HUES64 (cell line): ENCODE measurements around the gene ATXN7L3. TPM values are rescaled to one million over a fixed set of nuclear protein-coding genes. Genes with fewer than 3 reads are reported as not detected.
"Not testable (repeated sequence)": the region's sequence is repeated elsewhere in the genome, so short reads cannot be mapped to it uniquely, and the experiment has no call there.

ENCODE experiments used
- H3K27ac ChIP-seq: 2 replicates; pipeline ENCODE4 v1.7.0; 2013; ENCODE audit warnings: low read depth, low read length, inconsistent platforms
- H3K27me3 ChIP-seq: 2 replicates; pipeline ENCODE4 v1.6.1; 2013; ENCODE audit warnings: mild to moderate bottlenecking, low read length; ENCODE audit not compliant: insufficient read depth
- H3K36me3 ChIP-seq: 2 replicates; pipeline ENCODE4 v1.6.1; 2013; ENCODE audit warnings: mild to moderate bottlenecking, low read length; ENCODE audit not compliant: insufficient read depth
- H3K4me1 ChIP-seq: 2 replicates; pipeline ENCODE4 v1.6.1; 2013; ENCODE audit warnings: mild to moderate bottlenecking, low read length, moderate library complexity; ENCODE audit not compliant: insufficient read depth
- H3K4me3 ChIP-seq: 2 replicates; pipeline ENCODE4 v1.5.1; 2013; ENCODE audit warnings: mild to moderate bottlenecking, low read length, moderate library complexity
- H3K9ac ChIP-seq: 2 replicates; pipeline ENCODE4 v1.6.1; 2013; ENCODE audit warnings: mild to moderate bottlenecking, low read depth, low read length
- H3K9me3 ChIP-seq: 2 replicates; pipeline ENCODE4 v1.6.1; 2013; ENCODE audit warnings: low read depth, low read length; ENCODE audit not compliant: insufficient read depth
- WGBS: fragments of 150-250, 120-280 bp; methylation state at CpG from one replicate; pipeline ENCODE4 v1.1.7; 2013; ENCODE audit warnings: missing lambda C conversion rate; 5-methylcytosine and 5-hydroxymethylcytosine counted together
- polyA plus RNA-seq, 2 experiments: library from polyadenylated mRNA; stranded (reverse); fragments of 50-300 nt; gene quantifications; one replicate each; pipeline ENCODE4 v1.2.3, GENCODE V29; 2013

The ATXN7L3 gene, protein sequence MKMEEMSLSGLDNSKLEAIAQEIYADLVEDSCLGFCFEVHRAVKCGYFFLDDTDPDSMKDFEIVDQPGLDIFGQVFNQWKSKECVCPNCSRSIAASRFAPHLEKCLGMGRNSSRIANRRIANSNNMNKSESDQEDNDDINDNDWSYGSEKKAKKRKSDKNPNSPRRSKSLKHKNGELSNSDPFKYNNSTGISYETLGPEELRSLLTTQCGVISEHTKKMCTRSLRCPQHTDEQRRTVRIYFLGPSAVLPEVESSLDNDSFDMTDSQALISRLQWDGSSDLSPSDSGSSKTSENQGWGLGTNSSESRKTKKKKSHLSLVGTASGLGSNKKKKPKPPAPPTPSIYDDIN
- polyA plus RNA-seq (2013, experiment 1 of 2) = 63.7 TPM
- polyA plus RNA-seq (2013, experiment 2 of 2) = 69.1 TPM

DNA sequence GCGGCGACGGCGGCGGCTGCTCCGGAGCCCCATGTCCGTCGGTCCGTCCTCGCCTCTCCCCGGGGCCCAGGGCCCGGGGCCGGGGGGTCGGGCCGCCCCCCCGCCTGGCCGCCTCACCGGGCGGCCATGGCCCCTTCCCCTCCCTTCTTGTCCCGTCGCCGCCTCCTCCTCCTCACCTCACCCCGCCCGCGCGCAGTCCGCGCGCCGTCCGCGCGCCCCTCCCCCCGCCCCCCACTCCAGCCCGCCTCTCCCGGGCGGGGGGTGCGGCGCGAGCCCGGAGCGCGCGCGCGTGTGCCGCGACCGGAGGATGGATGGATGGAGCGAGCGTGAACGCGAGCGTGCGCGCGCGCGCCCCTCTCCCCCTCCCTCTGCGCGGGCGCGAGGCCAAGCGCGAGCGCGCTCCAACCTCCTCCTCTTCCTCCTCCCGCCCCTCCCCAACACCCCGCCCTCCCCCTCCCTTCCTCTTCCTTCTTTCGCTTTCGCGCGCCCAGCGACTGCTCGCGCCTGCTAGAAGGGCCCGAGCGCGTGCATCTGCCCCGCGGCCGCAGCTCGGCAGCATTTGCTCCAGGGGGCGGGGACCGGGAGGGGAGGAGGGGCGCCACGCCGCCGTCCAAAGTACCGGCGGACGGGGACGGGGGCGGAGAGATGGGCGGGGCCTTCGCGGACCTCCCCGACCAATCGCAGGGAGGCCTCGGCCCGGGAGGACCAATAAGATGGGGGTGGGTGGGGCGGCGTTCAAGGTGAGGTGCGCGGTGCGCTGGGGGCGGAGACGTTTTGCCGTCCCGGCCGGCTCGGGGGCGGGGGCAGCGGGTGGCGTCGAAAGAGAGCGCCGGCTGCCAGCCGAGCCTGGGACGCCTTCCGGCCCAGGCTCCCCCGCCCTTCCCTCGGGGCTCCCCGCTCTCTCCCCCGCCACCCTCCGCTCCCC lies at the start of gene ATXN7L3:
ATXN7L3 (minus strand) TSS at position 332 of the 925 bp plus-strand sequence. CDS start 1,814 bp downstream, outside the sequence.
- H3K9ac ChIP-seq = peak within 1 kb of the TSS; percentile 87
- peak within 1 kb of the TSS; percentile 93 for H3K27ac ChIP-seq
- WGBS = under 1% methylated on average over 95 of the region's 126 CpGs
- H3K4me1 ChIP-seq = peaks cover 13% of the 10 kb centered on the region
- H3K9me3 ChIP-seq = no peaks in the 10 kb centered on the region
- peak within 1 kb of the TSS; percentile 85 for H3K4me3 ChIP-seq
- peaks cover 30% of the 10 kb centered on the region for H3K36me3 ChIP-seq
- no peaks in the 10 kb centered on the region for H3K27me3 ChIP-seq

DNA sequence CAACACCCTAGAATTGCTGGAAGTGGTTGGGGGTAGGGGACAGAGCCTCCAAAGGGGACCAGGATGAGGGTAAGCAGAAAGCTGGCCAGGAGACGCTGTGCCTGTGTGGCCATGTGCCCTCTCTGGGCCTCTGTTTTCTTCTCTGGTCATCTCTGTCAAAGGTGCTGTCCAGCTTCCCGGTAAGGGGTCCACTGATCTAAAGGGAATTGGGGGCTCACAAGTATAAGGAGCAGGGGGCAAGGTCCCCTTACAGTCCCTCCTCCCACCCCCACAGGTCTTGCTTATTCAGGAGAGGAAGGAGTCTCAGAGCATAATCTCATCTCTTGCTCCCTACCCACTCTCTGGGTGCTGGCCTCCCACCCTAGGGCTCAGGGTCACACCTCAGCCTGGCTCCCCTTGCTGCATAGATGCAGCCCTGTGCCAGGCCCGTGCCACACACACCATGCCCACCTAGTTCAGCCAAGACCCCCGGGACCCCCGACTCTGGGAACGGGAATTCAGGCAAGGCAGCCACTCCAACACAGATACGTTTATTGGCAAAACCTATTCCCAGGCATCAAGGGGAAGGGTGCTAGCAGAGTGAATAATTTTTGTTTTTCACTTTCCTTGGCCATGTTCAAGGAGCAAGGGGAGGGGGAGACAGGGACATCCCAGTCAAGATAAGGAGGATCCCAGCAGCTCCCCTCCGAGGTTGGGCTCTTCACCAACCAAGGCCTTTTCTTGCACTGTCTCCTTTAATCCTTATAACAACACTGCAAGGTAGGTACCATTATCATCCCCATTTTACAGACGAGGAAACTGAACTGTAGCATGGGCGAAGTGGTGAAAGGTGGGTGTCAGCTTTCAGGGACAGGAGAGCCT lies 48.4 kb upstream of the ATXN7L3 start:
- no peaks in the 10 kb centered on the region for H3K36me3 ChIP-seq
- WGBS = 92% methylated on average over 10 of the region's 10 CpGs
- no peaks in the 10 kb centered on the region for H3K4me1 ChIP-seq
- H3K27me3 ChIP-seq = no peaks in the 10 kb centered on the region
- H3K9ac ChIP-seq = no peak overlapping the region
- H3K9me3 ChIP-seq = no peaks in the 10 kb centered on the region
- no peak overlapping the region for H3K4me3 ChIP-seq
- H3K27ac ChIP-seq = no peak overlapping the region

DNA sequence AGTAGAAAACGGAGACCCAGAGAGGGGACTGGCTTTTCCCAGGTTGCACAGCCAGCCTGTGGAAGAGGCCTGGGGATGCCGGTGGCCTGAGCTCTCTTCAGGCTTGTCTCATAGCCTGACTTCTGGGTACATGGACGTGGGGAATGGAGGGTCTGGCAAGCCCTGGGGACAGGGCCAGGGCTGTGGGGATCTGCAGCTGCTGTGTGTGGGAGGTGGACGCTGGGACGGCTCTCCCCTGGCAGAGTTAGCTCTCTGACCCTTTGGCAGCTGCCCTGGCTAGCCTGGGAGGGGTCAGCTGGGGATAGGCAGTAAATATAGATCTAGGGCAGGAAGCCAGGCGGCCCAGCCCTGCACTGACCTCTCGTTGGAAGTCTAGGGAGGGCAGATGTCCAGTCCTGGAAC lies 47.8 kb upstream of the ATXN7L3 start:
- no peak overlapping the region for H3K27ac ChIP-seq
- H3K4me1 ChIP-seq = no peaks in the 10 kb centered on the region
- H3K9me3 ChIP-seq = no peaks in the 10 kb centered on the region
- H3K27me3 ChIP-seq = no peaks in the 10 kb centered on the region
- no peak overlapping the region for H3K4me3 ChIP-seq
- H3K36me3 ChIP-seq = no peaks in the 10 kb centered on the region
- no peak overlapping the region for H3K9ac ChIP-seq
- 87% methylated on average over 7 of the region's 7 CpGs for WGBS

DNA sequence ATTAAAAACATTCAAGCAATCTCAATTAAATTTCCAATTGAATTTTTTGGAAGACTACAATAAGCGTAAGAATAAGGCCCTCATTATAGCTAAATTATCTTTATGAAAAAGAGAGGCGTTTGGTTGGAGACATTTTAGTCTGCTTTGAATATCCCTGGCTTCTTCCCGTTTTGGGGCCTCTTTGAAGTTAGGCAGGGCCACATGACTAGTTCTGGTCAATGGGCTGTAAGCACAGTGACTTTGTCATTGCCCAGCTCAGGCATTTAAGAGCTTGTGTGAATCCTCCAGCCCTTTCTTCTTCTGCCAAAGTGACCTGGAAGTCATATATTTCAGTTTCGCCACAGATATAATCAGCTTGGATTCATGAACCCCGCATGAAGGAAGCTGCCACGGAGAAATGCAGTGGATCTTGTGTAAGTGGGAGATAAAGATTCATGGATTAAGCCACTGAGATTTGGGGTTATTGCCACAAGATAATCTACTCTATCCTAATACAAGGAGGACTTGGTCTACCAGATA lies 41.5 kb upstream of the ATXN7L3 start:
- Histone ChIP-seq H3K4me3 (no peak overlapping the region), H3K27me3 (no peaks in the 10 kb centered on the region), H3K27ac (no peak overlapping the region), H3K9ac (no peak overlapping the region), H3K4me1 (no peaks in the 10 kb centered on the region), H3K36me3 (no peaks in the 10 kb centered on the region), H3K9me3 (no peaks in the 10 kb centered on the region)
- 84% methylated on average over 5 of the region's 6 CpGs for WGBS

DNA sequence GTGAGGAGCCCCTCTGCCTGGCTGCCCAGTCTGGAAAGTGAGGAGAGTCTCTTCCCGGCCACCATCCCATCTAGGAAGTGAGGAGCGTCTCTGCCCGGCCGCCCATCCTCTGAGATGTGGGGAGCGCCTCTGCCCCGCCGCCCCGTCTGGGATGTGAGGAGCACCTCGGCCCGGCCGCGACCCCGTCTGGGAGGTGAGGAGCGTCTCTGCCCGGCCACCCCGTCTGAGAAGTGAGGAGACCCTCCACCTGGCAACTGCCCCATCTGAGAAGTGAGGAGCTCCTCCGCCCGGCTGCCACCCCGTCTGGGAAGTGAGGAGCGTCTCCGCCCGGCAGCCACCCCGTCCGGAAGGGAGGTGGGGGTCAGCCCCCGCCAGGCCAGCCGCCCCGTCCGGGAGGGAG lies 38.2 kb upstream of the ATXN7L3 start:
- WGBS = 93% methylated on average over 20 of the region's 28 CpGs
- not testable (repeated sequence) for H3K9me3 ChIP-seq, H3K4me3 ChIP-seq

DNA sequence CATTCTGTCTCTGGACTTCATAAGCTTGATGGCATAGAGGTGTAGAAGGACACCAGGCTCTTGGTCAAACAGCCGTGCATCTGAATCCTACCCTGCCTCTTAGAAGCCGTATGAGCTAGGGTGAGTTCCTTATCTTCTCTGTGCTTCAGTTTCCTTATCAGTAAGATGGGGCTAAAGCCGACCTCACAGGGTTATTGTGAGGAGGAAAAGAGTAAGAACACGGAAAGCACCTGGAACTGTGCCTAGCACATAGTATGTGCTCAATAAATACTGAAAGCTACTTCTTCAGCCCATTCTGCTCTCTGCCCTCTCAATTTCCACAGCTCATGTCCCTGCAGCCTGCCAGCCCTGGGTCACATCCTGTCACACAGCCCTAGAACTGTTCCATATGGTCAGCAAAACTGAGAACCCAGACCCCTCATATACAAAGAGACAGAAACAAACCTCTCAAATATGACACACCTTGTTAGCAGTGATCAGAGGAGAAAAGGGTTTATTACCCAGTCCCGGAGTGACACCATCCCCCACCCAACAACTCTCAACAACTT lies 36.8 kb upstream of the ATXN7L3 start:
- H3K9ac ChIP-seq = no peak overlapping the region
- H3K27ac ChIP-seq = no peak overlapping the region
- 84% methylated on average over 4 of the region's 5 CpGs for WGBS
- H3K9me3 ChIP-seq = no peaks in the 10 kb centered on the region
- no peak overlapping the region for H3K4me3 ChIP-seq
- no peaks in the 10 kb centered on the region for H3K4me1 ChIP-seq
- H3K27me3 ChIP-seq = no peaks in the 10 kb centered on the region
- H3K36me3 ChIP-seq = no peaks in the 10 kb centered on the region

More for the DNA sequence above, 38.2 kb upstream of the ATXN7L3 start:
- H3K9ac ChIP-seq, H3K4me1 ChIP-seq, H3K27me3 ChIP-seq, H3K36me3 ChIP-seq, H3K27ac ChIP-seq: not testable (repeated sequence)

DNA sequence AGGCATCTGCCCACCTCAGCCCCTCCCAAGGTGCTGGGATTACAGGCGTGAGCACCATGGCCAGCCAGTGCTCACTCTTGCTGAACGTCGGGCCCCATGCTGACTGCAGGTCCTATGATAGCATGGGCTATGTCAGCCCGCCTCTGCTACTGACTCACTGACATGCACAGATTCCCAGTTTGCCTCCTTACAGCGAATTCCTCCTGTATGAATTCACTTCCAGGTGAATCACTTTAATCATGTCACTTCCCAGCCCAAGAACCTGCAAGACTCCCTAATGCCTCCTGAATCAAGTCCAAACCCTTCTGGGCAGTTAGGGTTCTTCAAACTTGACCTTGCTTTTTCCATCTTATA lies 35.9 kb upstream of the ATXN7L3 start:
- H3K36me3 ChIP-seq = no peaks in the 10 kb centered on the region
- no peaks in the 10 kb centered on the region for H3K4me1 ChIP-seq
- 72% methylated on average over 5 of the region's 5 CpGs for WGBS
- H3K9me3 ChIP-seq = no peaks in the 10 kb centered on the region
- H3K9ac ChIP-seq = no peak overlapping the region
- H3K27ac ChIP-seq = no peak overlapping the region
- H3K27me3 ChIP-seq = no peaks in the 10 kb centered on the region
- H3K4me3 ChIP-seq = no peak overlapping the region

DNA sequence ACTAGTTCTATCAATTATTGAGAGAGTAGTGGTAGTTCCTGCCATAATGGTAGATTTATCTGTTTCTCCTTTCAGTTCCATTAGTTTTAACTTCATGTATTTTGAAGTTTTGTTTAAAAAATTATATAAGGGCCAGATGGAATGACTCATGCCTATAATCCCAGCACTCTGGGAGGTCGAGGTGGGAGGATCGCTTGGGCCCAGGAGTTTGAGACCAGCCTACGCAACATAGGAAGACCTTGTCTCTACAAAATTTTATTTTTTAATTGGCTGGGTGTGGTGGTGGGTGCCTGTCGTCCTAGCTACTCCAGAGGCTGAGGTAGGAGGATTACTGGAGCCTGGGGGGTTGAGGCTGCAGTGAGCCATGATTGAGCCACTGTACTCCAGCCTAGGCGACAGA lies 33.9 kb upstream of the ATXN7L3 start:
- no peak overlapping the region for H3K27ac ChIP-seq
- H3K9me3 ChIP-seq = no peaks in the 10 kb centered on the region
- H3K4me3 ChIP-seq = no peak overlapping the region
- H3K36me3 ChIP-seq = no peaks in the 10 kb centered on the region
- WGBS = 90% methylated on average over 4 of the region's 5 CpGs
- H3K27me3 ChIP-seq = no peaks in the 10 kb centered on the region
- no peak overlapping the region for H3K9ac ChIP-seq
- H3K4me1 ChIP-seq = no peaks in the 10 kb centered on the region

DNA sequence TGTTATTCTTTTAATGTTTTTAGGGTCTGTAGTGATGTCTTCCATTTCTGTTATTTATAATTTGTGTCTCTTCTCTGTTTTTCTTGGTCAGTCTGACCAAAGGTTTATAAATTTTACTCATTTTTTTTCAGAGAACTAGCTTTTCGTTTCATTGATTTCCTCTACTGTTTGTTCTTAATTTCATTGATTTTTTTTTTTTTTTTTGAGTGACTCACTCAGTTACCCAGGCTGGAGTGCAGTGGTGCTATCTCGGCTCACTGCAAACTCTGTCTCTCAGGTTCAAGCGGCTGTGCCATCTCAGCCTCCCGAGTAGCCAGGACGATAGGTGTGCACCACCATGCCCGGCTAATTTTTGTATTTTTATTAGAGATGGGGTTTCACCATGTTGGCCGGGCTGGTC lies 32.4 kb upstream of the ATXN7L3 start:
- WGBS = 91% methylated on average over 6 of the region's 7 CpGs
- Histone ChIP-seq H3K27ac (no peak overlapping the region), H3K9ac (no peak overlapping the region), H3K4me1 (no peaks in the 10 kb centered on the region), H3K36me3 (no peaks in the 10 kb centered on the region), H3K4me3 (no peak overlapping the region), H3K27me3 (no peaks in the 10 kb centered on the region), H3K9me3 (no peaks in the 10 kb centered on the region)

DNA sequence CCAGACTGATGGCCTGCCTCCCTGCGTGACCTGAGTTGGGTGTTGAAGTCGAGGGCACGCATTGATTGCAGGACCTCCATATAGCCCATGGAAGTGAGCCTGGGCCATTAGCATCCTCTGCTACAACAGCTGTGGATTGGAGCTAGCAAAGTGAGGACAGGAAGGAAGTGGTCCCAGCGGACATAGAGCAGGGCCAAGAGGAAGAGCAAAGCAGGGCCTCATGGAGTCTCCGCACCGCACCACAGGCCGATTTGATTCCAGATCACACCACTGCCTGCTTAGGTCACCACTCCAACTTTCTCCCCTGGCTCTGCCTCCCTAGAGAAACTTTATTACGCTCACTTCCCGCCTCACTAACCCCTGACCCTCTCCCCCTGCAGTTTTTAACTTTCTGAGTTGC lies 30.5 kb upstream of the ATXN7L3 start:
- no peak overlapping the region for H3K27ac ChIP-seq
- no peaks in the 10 kb centered on the region for H3K9me3 ChIP-seq
- no peak overlapping the region for H3K4me3 ChIP-seq
- no peak overlapping the region for H3K9ac ChIP-seq
- no peaks in the 10 kb centered on the region for H3K36me3 ChIP-seq
- H3K4me1 ChIP-seq = no peaks in the 10 kb centered on the region
- H3K27me3 ChIP-seq = no peaks in the 10 kb centered on the region
- WGBS = 95% methylated on average over 9 of the region's 9 CpGs
